T-helper 9 cell (primary cell): Measurements from ENCODE around the gene PPM1A.

Experiments
- DNase-seq: peaks from one replicate; pipeline ENCODE4 v3.0.0-alpha.2; 2020
- total RNA-seq, 2 donors: gene quantifications; one replicate each; lab custom pipeline; 2026; lab: John Stamatoyannopoulos, UW

The PPM1A gene
- 129 to 169 reads per million in 2 donors for total RNA-seq

- DNase-seq = peak; percentile 93
Measured at GRCh38 chr14:60248697-60249318, at the start of gene PPM1A. TSS of gene PPM1A (plus strand) at chr14:60249221. CDS start at chr14:60282704, 33,483 bp downstream.

DNA sequence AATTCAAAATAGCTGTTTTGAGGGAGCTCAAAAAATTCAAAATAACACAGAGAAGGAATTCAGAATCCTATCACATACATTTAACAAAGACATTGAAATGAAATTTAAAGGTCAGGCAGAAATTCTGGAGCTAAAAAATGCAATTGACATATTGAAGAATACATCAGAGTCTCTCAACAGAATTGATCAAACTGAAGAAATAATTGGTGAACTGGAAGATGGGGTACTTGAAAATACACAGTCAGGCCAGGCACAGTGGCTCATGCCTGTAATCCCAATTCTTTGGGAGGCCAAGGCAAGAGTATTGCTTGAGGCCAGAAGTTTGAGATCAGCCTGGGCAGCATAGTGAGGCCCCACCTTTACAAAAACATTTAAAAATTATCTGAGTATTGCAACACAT, 49.7 kb upstream of the PPM1A start:
- DNase-seq = no peak

DNA sequence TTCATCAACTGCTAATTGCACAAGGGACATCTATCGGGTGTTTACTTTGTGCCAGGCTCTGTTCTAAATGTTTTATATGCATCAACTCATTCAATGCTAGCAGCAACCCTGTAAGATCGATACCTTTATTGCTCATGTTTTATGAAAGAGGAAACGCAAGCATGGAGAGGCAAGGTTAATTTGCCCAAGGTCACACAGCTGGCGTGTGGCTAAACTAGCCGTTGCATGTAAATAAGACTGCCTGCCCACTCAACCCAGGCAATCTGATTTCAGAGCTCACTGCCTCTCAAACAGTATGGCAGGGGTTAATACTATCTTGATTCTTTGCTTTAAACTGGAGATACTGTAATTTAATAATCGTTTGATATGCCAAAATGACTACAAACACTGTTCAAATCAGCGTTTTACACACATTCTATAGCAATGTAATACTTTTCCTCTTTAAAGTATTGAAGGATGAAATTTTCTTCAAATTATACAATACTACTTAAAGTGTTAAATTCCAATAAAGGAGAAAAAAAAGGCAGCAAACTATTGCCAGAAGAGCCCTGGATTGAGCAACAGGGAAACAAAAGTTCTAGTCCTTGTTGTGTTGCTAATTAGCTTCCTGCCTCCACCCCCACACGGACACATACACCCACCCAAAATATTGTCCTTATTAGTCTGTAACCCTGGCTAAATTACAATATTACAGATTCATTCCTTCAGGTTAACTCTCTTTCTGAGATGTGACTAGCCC, 44.7 kb upstream of the PPM1A start:
- DNase-seq = no peak

- DNase-seq = no peak
Measured at GRCh38 chr14:60204843-60205774, 43.9 kb upstream of the PPM1A start.

DNA sequence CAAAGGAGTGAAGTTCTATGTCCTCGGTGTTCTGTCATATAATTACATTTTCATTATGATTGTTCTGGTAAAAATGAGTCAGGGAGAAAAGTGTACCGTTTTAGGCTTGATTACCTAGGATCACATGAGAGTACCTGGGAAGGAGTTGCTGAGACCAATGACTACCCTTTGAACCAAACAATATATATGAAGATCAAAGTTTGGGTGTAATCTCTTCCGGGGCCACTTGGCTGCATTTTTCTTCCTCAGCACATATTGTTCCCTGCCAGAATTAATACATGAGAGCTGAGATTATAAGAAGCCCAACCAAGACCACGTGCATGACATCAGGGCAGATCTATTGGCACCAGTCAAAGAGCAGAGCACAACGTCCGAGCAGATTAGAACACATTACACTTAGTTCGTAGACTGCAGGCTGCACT, 42.8 kb upstream of the PPM1A start:
- DNase-seq = no peak

DNA sequence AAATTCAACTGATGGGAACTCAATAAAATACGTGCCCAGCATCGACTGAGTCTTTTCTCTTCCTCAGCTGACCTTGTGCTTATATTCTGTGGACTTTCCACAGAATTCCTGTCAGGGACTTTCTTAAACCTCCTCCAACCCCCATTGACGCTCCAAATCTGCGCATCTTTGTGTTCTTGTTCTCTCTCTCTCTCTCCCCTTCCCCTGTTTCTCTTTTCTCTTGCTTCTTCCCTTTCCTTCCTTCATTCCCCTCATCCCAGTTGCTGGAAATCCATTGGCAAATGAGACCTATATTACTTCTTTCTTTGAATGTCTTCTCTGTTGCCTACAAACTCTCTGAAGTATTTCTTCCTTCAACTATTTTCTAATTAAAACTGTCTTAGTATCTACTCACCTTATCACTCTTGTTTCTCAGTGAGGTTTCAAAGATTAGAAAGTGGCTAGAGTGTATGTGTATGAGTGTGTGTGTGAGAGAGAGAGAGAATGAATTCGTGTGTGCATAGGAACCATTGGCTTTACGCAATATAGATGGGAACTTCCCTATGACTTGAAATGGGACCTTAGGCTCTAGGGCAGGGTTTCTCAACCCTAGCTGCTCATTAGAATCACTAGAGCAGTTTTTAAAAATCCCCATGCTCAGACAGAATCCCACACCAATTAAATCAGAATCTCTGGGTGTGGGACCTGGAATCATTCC, 42.0 kb upstream of the PPM1A start:
- DNase-seq = no peak

- DNase-seq = no peak
Measured at GRCh38 chr14:60210703-60211102, 38.3 kb upstream of the PPM1A start.

- DNase-seq = no peak
Measured at GRCh38 chr14:60211153-60211552, 37.9 kb upstream of the PPM1A start.

- DNase-seq = no peak
Measured at GRCh38 chr14:60212503-60213371, 36.3 kb upstream of the PPM1A start.

DNA sequence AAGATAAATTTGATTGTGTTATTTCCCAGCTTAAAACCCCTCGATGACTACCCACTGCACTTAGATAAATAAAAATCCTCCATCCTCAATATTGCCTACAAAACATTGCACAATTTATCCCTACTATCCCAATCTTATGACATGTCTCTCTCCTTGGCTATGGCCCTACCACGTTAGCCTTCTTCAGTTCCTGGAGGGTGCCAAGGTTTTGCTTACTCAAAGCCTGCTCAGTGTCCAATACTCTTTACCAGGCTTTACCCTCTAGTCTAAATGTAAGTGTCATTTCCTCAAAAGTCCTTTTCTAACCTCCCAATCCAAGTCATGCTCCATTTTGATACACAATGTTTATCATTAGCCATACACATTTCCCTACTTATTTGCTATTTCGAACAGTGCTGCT, 35.0 kb upstream of the PPM1A start:
- DNase-seq = no peak

DNA sequence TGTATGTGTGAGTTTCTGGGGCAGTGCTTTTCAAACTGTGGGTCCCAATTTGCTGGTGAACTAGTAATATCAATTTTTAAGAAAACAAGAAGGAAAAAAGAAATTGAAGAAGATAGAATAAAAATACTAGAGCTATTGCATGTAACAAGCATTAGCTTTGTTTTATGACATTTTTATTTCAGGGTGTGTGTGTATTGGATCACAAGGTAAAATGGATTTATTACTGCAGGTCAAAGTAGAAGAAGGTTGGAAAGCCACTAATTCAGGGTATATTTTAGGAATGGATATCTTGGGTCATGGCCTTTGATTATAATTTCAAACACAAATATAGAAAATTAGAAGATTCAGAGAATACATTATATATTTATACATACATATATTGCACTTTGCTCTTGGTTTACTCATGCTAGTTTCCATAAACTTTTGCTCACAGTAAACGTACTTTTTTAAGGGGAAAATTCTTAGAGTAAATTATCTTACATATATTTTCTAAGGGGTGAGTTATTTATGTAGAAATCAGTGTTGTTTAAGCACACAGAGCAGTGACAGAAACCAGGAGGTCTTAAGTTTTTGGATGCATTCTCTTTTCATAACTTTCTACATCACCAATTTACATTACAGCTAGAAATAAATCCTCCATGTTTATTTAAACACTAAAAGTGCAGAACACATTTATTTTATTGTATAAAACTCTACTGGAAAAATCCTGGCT, 34.5 kb upstream of the PPM1A start:
- no peak for DNase-seq

DNA sequence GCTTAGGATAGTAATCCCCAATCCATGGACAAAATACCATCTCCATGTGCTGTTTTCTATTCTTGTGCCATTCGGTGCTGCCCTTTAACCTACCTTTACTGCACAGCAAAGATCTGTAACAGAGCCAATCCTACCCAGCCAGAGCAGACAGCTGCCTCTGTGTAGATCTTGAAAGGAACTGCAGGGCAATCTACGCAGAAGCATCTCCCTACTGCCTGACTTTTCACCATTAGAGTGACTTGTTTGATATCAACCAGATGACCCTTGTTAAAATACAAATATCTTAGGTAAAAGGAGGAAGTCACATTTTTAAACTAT, 33.9 kb upstream of the PPM1A start:
- DNase-seq = no peak

DNA sequence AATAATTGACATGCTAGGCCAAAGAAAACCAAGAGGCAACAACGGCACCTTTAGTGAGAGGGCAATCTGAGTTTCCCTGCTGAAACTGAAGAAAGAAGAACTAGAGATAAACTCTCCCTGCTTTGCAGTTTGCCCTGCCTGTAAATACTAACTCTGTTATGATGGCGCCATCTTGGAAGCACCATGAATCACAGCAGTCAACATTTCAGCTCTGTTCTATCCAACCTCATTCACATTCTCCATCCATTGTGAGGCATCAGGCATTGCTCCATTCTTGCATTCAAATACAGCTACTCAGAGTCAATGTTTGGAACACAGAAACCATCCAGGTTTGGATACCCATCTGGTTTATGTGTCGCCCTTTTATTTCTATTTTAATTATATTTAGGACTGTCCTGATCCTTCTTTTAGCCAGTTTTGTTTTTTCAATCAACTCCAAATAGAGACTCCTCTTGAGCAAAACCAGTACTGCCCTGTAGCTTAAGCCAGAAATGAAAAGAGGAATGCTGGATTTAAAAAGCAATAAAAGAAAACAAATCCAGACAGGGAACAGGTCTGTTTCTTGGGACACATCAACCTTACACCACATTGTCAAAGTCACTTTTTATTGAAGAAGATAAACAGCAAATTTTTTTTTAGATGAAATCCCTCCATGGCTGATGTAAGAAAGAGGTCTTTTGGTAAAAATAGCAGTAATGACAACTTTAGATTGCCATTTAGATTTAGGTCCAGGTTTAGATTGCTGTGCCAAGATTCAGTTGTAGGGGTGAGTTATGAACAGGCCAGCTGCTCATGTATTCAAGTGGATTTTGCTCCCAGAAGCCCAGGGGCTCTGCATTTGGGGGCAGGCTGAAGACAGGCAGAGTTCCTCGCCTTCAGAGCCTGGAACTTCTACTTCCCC, 33.3 kb upstream of the PPM1A start:
- DNase-seq = no peak

- DNase-seq = no peak
Measured at GRCh38 chr14:60217713-60218112, 31.3 kb upstream of the PPM1A start.

GRCh38 chr14:60220084-60220483, 28.9 kb upstream of the PPM1A start:
- DNase-seq = no peak

GRCh38 chr14:60220917-60221316, 28.1 kb upstream of the PPM1A start:
- DNase-seq = no peak

DNA sequence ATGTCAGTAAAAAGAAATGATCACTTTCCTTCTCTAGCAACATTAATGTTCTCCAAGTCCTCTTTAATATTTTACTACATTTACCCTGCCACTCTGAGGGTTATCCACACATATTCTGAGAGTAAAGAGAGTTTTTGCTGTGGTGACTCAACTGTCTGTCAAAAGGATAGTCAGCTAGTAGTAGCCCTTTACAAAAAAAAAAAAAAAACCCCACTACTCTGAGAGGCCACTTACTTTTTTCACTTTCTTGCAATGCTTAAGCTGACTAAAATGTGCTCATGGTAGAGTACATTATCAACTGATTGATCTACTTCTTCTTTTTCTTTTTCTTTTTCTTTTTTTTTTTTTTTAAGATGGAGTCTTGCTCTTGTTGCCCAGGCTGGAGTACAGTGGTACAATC, 27.6 kb upstream of the PPM1A start:
- DNase-seq = no peak

- DNase-seq = no peak
Measured at GRCh38 chr14:60222820-60223219, 26.2 kb upstream of the PPM1A start.

DNA sequence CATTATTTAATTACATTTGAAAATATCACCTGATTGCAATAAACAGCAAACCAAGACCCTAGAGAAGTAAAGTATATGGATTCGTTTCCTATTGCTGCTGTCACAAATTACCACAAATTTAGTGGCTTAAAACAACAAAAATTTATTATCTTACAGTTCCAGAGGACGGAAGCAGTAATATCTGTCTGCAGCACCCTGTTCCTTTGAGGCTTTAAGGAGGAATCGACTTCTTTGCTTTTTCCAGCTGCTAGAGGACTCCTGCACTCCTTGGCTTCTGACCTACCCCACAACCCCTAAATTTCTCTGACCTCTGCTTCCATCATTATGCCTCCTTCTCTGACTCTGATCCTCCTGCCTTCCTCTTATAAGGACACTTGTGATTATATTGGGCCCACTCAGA, 23.8 kb upstream of the PPM1A start:
- no peak for DNase-seq

GRCh38 chr14:60226298-60226697, 22.7 kb upstream of the PPM1A start:
- no peak for DNase-seq
